GM18499 (cell line): ENCODE measurements around the gene FGFBP2.
A peak's percentile ranks its signal among the peaks of the same experiment; 100 is the strongest.

Experiments used
- ATAC-seq: cut with Tn5 transposase; IDR thresholded peaks from one replicate; pipeline ENCODE4 v1.9.1; 2021; ENCODE audit warnings: moderate number of reproducible peaks; ENCODE audit not compliant: insufficient read depth, unreplicated experiment

Gene FGFBP2, protein sequence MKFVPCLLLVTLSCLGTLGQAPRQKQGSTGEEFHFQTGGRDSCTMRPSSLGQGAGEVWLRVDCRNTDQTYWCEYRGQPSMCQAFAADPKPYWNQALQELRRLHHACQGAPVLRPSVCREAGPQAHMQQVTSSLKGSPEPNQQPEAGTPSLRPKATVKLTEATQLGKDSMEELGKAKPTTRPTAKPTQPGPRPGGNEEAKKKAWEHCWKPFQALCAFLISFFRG

DNA sequence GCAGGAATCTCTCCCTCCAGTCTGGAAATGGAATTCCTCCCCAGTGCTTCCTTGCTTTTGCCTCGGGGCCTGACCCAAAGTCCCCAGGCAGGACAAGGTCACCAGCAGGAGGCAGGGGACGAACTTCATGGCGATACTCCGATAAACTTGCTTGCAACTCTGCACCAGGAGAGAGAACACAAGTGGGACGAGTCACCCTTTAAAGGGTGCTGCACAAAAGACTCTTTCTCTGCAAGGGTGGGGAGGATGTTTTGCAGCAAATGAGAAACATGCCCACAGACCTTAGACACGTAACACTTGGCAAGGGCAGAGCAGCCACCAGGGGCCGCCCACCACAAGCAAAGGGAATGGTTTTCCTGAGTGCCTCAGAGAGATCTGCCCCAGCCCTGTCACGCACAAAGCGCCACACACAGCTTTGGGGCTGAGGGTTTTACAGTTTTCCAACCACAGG lies at the start of gene FGFBP2:
FGFBP2 (minus strand) TSS at position 175 of the 451 bp plus-strand sequence; CDS start at position 129, 46 bp downstream.
- no peak for ATAC-seq

DNA sequence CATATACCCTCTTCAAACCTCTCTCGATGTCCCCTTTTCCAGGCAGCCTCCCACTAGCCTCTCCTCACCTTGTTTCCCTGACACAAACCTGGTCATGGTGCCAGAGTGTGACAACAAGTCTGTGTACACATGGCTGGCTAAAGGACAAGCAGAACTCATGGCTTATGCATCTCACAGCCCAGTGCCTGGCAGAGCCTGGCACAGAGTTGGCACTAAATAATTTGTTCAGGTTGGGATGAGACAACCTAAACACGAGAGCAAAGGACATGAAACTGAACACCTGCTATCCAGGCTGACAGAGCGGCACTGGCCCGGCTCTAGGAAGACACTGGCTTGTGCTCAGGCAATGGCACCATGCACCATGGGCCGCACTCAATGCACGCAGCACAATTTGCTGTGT lies 48.2 kb upstream of the FGFBP2 start:
- ATAC-seq: no peak

DNA sequence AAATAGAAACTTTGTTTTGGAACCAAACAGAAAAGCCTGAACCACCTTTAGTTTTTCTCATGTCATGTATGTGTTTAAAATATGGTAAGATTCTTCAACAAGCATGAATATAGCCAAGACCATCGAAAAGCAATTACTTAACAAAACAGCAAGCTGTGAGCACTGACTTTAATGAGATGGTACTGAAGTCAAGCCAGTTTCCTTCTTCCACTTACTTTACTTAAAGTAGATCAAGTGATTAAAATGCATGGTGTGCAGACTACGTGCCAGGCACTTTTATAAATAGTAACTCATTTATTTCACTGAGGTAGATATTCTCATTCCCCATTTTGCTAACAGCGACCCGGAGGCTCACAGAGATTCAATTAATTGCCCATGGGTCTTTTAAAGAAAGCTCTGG lies 46.2 kb upstream of the FGFBP2 start:
- ATAC-seq: no peak

DNA sequence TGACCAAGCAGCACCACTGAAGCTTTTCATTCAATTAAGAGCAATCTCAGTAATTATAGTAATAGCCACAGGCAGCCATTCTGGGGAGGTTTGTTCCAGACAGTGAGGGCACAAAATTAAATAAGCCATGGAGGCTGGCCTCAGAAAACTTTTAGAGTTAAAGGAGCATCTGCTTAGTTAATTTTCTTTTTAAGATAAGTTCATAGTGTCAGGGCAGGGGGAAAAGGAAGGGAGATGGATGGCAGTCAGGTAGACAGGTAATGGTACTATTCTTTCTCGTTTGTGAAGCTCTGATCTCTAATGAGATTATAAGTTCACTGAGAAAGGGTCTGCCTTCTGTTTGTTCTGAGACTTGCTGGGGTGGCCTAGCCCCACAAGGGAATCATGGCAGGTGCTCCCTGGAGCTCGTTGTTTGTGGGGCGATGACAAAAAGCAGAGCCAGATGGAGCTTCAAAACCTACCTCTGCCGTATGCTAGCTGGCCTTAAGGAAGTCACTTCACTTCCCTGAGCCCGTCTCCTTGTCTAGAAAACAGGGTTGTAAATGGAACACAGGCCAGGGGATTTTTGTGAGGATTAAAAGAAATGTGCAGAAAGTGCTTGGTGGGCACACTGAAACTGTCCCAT lies 44.6 kb upstream of the FGFBP2 start:
- no peak for ATAC-seq

DNA sequence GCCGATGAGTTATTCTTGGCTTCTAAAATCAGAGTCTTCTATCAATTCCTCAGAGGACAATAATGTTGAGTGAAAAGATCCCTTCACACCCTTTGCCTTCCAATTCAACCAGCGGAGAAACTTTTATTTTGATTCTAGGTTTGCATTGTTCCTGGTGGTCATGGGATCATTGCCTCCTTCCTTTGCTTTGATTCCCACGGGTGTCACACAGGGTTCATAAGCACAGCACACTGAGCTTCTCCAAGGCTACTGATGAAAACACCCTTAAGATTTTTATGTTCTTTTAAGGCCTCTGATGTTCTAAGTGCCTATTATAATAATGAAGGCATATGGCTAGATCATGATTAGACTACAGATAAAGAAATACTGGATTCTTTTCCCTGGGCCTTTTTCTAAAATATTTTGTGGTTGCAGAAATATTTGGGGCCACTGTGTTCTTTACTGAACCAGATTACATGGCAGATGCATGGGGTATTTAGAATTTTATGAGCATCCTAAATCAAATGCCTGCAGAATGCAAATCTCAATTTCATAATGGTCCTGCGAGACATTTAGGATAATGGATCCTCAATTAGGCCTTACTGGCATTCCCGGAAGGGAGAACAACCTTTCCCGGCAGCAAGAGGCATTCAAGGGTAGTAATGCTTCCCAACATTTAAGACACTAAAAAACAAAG lies 43.9 kb upstream of the FGFBP2 start:
- no peak for ATAC-seq

DNA sequence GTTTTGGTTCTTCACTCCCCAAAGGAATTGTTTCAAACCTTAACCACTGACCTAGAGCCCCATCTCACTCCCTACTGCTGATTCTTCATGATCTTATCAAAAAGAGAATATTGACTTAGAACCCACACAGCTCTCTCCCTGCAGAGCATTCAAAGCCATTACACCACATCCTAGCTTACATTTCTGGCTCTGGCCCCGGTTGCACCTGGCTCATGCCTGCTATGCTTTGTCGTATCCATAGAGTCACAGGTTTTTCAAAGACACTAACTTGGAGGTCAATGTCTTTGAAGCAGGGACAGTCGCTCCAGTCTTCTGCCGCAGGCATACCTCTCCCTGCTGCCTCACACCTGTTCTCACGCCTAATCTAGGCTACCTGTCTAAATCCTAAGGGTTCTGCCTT lies 42.7 kb upstream of the FGFBP2 start:
- no peak for ATAC-seq

DNA sequence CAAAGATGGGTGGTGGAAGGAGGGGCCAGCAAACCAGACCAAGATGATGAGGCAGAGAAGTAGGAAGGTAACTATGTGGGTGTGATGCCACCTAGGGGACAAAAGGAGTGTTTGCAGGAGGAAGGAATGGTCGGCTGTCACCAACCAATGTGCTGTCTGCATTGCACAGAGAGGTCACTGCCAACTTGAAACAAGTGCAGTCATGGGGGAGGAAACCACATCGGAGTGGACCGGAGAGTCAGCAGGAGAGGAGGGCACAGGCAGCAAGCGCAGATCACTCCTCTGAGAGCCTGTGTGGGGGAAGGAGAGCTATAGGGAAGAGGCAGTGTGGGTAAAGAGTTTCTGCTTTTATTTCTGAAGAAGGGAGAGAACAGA lies 38.5 kb upstream of the FGFBP2 start:
- ATAC-seq: peak; percentile 93

DNA sequence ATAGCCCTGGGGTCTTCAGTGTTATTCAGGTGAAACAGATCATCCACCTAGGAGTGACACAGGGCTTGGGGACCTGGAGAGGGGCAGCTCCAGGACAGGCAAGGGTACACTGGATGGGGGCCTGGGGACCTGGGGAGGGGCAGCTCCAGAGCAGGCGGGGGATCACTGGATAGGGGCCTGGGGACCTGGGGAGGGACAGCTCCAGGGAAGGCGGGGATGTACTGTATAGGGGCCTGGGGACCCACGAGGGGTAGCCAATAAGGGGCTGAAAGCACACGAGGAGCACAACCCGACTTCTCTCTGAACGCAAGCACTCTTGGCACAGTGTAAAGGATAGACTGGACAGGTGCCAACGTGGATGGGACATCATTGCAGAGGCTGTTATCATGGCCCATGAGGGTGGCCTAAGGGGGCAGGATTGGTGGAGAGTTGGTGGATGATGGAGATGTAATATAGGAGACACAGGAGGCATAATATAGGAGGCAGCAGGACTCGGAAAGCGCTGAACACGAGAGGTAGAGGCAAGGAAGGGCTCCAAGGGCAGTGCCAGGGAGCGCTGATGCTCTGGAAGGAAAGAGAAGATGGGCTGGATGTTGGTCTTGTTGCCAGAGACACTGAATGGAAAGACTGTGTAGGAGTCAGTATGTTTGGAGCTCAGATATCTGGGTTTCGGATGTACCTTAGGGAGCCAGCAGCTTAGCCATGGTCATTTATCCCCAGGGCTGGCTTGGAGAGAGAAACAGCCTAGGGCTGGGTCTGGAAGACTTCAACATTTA lies 37.9 kb upstream of the FGFBP2 start:
- no peak for ATAC-seq

DNA sequence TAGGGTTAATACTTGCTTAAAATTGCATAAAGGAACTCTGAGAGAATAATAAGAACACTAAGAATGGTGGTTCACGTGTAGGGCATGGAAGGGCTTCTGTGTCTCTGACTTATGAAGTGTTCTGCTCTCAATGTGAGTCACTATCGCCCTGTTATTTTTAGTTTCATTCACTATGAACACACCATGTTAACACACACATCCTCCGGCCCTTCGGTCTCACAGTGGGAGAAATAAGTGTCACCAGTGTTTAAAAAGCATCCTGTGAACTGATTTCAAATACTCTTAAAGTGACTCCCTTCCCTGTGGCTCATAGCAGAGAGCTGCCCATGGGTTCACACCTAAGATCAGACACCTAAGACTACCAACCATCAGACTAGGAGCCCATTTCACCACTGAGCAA lies 33.8 kb upstream of the FGFBP2 start:
- ATAC-seq: peak; percentile 44

DNA sequence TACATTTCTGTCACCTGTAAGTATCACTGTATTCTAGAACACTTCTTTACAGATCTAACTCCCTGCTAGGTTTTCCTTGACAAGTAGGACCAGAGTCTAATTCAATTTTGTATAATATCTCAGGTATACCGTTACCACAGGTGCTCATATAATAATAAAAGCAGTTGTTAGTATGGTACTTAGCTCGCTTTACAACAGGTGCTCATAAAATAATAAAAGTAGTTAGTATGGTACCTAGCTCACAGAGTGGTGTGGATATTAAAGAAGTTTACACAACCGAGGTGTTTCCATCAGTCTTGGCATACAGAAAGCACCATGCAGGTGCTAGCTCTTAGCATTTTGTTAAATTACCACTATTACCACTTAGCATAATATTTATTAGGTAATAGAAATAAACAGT lies 32.9 kb upstream of the FGFBP2 start:
- no peak for ATAC-seq

DNA sequence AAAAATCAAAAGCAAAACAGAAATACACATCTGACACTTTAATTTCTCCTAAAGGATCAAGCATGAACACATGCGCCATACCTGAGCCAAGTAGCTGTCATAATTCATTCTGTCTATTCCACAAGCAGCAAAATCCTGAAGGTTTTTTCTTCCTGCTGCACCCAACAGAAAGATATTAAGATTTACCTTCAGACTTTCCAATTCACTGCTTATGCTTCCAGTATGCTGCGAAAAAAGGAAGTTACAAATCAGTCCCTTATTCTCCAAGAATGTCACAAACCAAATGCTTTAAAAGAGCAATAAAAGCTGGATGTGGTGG lies 29.2 kb upstream of the FGFBP2 start:
- no peak for ATAC-seq

DNA sequence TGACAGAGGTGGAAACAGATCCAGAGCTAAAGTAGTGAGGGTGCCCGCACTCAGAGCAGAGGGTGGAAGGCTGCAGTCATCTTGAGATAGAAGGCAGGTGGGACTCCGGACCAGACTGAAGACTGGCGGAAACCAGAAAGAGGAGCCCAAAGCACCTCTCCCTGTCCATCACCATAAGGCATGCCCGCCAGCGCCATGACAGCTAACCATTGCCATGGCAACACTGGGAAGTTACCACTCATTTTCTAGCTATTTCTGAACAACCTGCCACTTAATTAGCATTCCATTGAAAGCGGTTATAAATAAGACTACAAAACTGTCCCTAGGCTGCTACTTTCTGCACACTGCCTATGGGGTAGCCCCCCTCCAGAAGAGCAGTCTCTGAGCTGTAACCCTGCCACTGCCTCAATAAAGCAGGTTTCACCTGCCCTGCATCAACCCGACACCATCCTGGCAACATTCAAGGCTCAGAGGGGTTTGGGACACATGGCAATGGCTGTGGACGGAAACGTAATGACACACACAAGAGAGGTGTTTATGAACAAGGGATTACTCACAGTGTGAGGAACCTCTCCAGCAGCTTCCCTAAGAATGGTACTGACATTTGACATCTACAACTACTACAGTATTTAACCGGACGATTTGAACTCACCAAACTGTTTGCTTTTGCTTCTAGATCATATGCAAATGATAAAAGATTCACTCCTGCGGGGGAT lies 27.8 kb upstream of the FGFBP2 start:
- ATAC-seq: no peak

DNA sequence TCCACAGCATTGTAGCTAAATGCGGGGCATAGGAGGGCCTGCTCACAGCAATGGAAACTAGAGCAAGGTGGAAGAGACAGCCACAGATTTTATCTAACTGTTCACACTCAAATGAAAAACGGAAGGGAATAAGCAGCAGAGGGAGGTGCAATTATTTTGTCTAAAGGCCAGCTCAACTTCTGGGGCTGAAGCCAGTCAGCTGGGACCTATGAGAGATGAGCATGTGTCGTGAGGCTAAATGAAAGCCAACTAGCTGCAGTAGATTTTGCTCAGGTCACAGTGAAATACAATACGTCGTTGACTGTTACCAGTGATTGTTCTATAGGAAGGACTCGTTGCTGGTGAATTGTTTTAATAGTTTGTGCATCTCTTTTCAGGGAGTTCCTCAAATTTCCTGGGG lies 26.4 kb upstream of the FGFBP2 start:
- no peak for ATAC-seq

DNA sequence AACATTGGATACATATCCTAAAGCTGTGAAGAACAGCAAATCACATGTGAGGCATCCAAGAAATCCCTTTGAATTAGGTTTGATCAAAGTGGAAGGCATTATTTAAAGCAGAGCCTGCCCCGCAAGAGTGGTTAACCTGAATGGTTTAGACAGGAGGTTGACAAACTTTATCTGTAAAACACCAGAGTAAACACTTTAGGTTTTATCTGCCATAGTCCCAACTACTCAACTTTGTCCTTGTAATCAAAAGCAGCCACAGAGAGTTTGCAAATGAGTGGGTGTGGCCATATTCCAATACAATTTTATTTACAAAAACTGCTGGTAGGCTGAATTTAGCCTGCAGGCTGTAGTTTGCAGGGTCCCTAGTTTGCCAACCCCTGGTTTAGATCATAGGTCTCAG lies 25.2 kb upstream of the FGFBP2 start:
- no peak for ATAC-seq

DNA sequence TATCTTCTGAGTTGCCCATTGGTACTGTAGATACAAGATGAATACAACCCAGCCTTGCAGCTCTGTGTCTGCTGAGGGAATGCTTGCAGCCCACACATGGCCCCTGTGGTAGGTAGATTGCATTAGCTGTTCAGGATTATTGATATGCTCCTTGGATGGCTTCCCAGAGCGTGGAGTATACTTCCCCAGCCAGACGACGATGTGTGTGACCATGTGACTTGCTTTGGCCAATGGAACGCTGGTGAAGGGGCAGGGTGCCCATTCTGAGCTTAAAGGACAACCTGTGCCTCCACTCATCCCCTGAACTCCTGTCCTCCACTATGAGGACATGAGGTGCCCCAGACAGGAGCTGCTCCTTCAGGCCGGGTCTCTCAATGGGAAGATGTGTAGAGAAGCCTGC lies 23.9 kb upstream of the FGFBP2 start:
- no peak for ATAC-seq

DNA sequence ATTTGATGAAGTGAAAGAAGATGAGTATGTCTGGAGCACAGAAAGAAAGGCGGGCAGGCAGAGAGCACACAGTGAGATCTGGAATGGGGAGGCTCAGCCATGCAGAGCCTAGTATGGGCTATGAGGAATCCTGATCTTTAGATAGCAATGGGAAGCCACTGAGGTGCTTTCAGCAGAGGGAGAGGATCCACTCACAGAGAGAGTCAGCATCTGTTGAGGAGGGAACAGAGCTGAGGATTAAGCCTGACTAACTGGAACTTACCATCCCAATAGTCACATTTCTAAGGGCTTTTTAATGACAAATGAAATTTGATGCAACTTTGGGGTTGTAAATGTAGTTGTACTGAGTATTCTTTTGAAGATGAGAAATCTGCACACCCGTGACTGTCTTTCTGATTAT lies 20.6 kb upstream of the FGFBP2 start:
- no peak for ATAC-seq

DNA sequence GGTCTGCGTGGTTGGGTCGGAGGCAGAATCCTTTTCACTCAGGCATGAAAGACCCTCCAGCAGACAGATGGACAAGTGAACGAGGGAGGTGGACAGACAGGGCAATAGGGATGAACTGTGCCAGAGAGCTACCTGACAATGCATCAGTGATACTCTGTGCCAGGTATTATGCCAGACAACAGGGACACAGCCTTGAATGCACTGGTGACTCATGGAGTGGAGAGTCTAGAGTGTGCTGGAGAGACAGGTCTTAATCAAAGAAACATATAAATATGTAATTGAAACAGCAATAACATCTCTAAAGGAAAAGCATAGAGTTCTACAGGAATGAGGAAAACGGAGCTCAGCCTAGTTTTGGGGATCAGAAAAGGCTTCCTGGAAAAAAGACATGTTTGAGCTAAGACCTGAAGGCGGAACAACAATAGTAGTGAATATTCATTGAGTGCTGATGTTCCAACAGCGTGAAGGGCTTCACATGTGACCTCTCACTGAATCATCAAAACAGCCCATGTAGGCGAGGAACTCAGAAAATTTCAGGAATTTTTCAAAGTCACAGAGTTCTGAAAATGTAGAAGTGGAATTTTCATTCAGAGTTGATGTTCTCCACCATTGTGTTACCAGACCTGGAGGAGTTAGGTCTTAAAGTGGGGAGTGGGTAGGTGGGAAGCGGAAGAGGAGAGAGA lies 20.0 kb upstream of the FGFBP2 start:
- ATAC-seq: no peak

DNA sequence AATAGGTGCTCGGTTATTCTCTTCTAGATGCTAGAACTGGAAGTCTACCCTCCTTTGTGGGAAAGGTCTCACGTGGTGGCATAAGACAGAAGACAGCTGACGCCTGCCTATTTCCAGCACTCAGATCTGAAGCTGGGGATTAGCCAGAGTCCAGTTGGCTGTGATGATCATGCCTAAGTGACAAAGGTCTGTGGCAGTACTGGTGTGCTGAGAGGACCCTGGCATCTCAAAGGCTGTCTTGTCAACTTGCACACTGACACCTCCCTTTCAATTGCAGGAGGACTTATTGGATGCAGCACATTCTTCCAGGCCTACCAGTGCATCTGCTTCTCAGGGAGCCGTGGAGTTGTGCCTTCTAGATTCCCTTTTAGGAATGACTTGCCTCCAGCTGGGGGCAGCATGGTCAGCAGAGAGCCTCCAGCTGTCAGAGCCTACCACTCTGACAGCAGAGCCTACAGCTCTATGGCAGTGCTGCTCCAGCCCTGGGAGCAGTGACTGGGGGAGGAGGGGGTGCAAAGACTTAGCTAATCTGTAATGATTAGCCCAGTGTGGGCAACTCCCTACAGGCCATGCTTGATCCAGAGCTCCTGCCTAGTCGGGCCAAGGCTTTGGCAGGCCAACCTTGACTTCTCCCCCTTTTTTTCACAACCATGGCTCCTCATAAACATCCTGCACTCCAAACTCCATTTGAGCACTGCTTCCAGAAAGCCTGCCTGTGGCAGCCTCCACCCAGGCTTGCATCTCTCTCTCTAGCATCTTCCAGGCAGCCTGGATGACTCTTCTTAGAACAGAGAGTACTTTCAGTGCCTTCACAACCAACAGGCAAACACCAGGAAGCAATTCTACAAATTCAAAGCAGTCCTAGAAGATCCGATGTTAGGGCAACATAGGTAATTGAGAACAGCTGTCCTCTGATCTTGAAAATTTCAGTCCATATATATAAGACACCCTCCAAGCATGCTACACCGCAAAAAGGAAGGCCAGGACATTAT lies 13.8 kb upstream of the FGFBP2 start:
- ATAC-seq: no peak
